Panc1 (cell line): Measurements from ENCODE around the gene GMCL2.

ENCODE experiments used
- CTCF ChIP-seq: fragments of 450-650 bp; IDR thresholded peaks from 2 replicates; pipeline ENCODE4 v1.5.1; 2017; ENCODE audit warnings: mild to moderate bottlenecking
- POLR2AphosphoS5 ChIP-seq: IDR thresholded peaks from 2 replicates; pipeline ENCODE4 v1.6.1; 2012; ENCODE audit warnings: mild to moderate bottlenecking, low read depth, low read length, moderate library complexity
- REST ChIP-seq, 2 experiments: IDR thresholded peaks; 2 replicates each; pipeline ENCODE4 v1.6.1; 2011 to 2012; ENCODE audit warnings: low read depth in 2 of 2, control low read depth in 1 of 2, low read length in 1 of 2, mild to moderate bottlenecking in 1 of 2, moderate library complexity in 1 of 2; ENCODE audit not compliant: insufficient read depth in 1 of 2
- SIN3A ChIP-seq: IDR thresholded peaks from 2 replicates; pipeline ENCODE4 v1.6.1; 2012; ENCODE audit warnings: low read depth, mild to moderate bottlenecking, low read length, moderate library complexity, borderline replicate concordance; ENCODE audit not compliant: insufficient read depth

GRCh38 chr5:178182158-178182876 lies 4.9 kb downstream of the GMCL2 start:
- TF ChIP-seq POLR2AphosphoS5 (no peak), CTCF (no peak), REST (IDR thresholded peaks at IDR 0.05; ENCODE audit: insufficient read depth in 1 of 2, low read depth in 2 of 2, low read length in 1 of 2) (no peak), SIN3A (no peak)
